Fibroblast of lung (primary cell): Measurements from ENCODE around the gene PGBD2. TPM values are rescaled to one million over a fixed set of nuclear protein-coding genes. Genes with fewer than 3 reads are reported as not detected.

Source experiments
- DNase-seq, 2 donors: peaks; one replicate each; pipeline versions ENCODE4 v3.0.0 to v3.0.0-alpha.2; 2010; ENCODE audit warnings: low read depth in 2 of 2
- H2AFZ ChIP-seq: 2 replicates; pipeline ENCODE4 v1.5.1; 2012; ENCODE audit warnings: low read length, control low read depth, inconsistent platforms
- H3K27ac ChIP-seq: 2 replicates; pipeline ENCODE4 v1.5.1; 2011; ENCODE audit warnings: low read length, control low read depth; ENCODE audit not compliant: insufficient read depth
- H3K27me3 ChIP-seq: 2 replicates; pipeline ENCODE4 v1.5.1; 2011; ENCODE audit warnings: mild to moderate bottlenecking, low read length; ENCODE audit not compliant: control insufficient read depth, insufficient read depth
- H3K36me3 ChIP-seq: 2 replicates; pipeline ENCODE4 v1.5.1; 2011; ENCODE audit warnings: low read length; ENCODE audit not compliant: control insufficient read depth, insufficient read depth
- H3K4me1 ChIP-seq: 2 replicates; pipeline ENCODE4 v1.5.1; 2011; ENCODE audit warnings: low read length; ENCODE audit not compliant: control insufficient read depth, insufficient read depth; ENCODE audit errors: extremely low read depth
- H3K4me2 ChIP-seq: 2 replicates; pipeline ENCODE4 v1.5.1; 2011; ENCODE audit warnings: low read length, control low read depth; ENCODE audit not compliant: insufficient read depth; ENCODE audit errors: extremely low read depth
- H3K4me3 ChIP-seq, 4 experiments: fragments of 200-600 bp in 1 of 4; sonication (generic) in 1 of 4; replicated peaks in 1 of 4; 2 replicates each; pipeline ENCODE4 v1.5.1; 2011 to 2016; ENCODE audit warnings: low read length in 4 of 4, low read depth in 3 of 4, mild to moderate bottlenecking in 3 of 4, control low read depth in 2 of 4, inconsistent platforms in 1 of 4, mixed read lengths in 1 of 4; ENCODE audit not compliant: insufficient read depth in 1 of 4; ENCODE audit errors: control extremely low read depth in 1 of 4
- H3K79me2 ChIP-seq: 2 replicates; pipeline ENCODE4 v1.5.1; 2012; ENCODE audit warnings: mild to moderate bottlenecking, low read length, inconsistent platforms; ENCODE audit not compliant: control insufficient read depth, insufficient read depth
- H3K9ac ChIP-seq: 2 replicates; pipeline ENCODE4 v1.5.1; 2011; ENCODE audit warnings: mild to moderate bottlenecking, low read length, control low read depth; ENCODE audit not compliant: insufficient read depth
- H3K9me3 ChIP-seq: 2 replicates; pipeline ENCODE4 v1.5.1; 2012; ENCODE audit warnings: low read depth, low read length; ENCODE audit not compliant: control insufficient read depth, insufficient read depth
- H4K20me1 ChIP-seq: 2 replicates; pipeline ENCODE4 v1.5.1; 2011; ENCODE audit warnings: low read length; ENCODE audit not compliant: control insufficient read depth, insufficient read depth; ENCODE audit errors: extremely low read depth
- EZH2 ChIP-seq: IDR thresholded peaks from 2 replicates; pipeline ENCODE4 v1.5.1; 2012; ENCODE audit warnings: low read length, control low read depth, mild to moderate bottlenecking; ENCODE audit errors: missing control alignments
- polyA plus RNA-seq, 2 donors: library from polyadenylated mRNA; depleted of rRNA in 1 of 2; stranded (reverse) in 1 of 2; unstranded in 1 of 2; fragments of >200 nt; gene quantifications; 2 replicates each; pipeline ENCODE4 v1.2.1, GENCODE V29; 2011 to 2012; ENCODE audit warnings: missing spikeins in 1 of 2
- total RNA-seq: library from RNA; depleted of rRNA; stranded (reverse); fragments of >200 nt; gene quantifications from 2 replicates; pipeline ENCODE4 v1.2.1, GENCODE V29; 2014
- TF ChIP-seq, protein P1 (sequence below), 2 donors: IDR thresholded peaks in 1 of 2; conservative IDR thresholded peaks in 1 of 2; 1 replicate in 1 of 2; 2 replicates in 1 of 2; pipeline ENCODE4 v1.5.1; 2011 to 2012; ENCODE audit warnings: low read length in 2 of 2, control low read depth in 1 of 2, inconsistent platforms in 1 of 2, low read depth in 1 of 2, mild to moderate bottlenecking in 1 of 2

The PGBD2 gene
- total and polyA plus RNA-seq, 2 donors (not counting 1 experiment from before 2014, with no cell fraction given) = 4.0 to 7.1 TPM

DNA sequence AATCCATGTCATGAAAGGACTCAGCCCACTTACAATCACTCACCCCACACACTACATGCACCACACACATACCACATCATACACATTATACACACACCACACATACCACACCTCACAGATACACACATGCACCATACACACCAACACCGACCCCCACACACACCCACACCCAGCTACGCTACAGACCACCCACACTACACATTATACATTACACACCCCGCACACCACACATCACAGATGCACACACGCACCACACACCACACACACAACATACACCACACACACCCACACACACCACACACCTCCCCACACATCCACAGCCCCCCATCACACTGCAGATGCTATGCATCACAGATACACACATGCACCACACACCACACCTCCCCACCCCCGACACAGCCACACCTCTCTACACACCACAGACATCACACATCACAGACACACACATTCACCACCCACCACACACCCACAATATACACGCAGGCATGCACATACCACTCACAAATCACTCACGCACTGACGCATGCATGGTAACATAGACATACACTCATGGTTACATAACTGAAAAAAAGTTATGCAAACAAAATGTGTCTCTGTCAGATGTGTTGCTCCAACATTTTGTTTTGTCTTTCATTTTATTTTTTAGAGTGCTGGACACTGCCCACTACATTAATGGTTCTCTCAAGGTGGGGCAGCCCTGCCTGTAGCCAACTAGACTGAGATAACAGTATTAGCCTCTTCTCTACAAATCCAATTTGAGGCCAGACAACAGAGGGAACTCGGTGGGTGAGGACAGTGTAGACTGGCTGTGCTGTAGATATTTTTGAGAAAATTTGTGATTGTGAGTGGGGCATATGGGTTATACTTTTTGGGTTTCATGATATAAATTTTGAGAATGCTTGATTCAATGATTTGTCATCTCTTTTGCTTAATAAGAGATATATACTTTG, 15.2 kb upstream of the PGBD2 start:
- H3K36me3 ChIP-seq = no peaks in the 10 kb centered on the region
- H3K27me3 ChIP-seq = peaks cover 6% of the 10 kb centered on the region
- no peaks in the 10 kb centered on the region for H3K9me3 ChIP-seq
- DNase-seq = no peak
- no peaks in the 10 kb centered on the region for H4K20me1 ChIP-seq
- no peak overlapping the region for H3K4me3 ChIP-seq
- H3K4me1 ChIP-seq = no peaks in the 10 kb centered on the region
- H2AFZ ChIP-seq = no peak overlapping the region
- H3K27ac ChIP-seq = no peak overlapping the region
- TF ChIP-seq, protein P1, sequence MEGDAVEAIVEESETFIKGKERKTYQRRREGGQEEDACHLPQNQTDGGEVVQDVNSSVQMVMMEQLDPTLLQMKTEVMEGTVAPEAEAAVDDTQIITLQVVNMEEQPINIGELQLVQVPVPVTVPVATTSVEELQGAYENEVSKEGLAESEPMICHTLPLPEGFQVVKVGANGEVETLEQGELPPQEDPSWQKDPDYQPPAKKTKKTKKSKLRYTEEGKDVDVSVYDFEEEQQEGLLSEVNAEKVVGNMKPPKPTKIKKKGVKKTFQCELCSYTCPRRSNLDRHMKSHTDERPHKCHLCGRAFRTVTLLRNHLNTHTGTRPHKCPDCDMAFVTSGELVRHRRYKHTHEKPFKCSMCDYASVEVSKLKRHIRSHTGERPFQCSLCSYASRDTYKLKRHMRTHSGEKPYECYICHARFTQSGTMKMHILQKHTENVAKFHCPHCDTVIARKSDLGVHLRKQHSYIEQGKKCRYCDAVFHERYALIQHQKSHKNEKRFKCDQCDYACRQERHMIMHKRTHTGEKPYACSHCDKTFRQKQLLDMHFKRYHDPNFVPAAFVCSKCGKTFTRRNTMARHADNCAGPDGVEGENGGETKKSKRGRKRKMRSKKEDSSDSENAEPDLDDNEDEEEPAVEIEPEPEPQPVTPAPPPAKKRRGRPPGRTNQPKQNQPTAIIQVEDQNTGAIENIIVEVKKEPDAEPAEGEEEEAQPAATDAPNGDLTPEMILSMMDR (conservative IDR thresholded peaks at IDR 0.05 in 1 of 2, IDR thresholded peaks at IDR 0.05 in 1 of 2; ENCODE audit: low read depth in 1 of 2, low read length in 2 of 2) = no peak
- no peak for TF ChIP-seq EZH2
- H3K9ac ChIP-seq = no peak overlapping the region
- H3K4me2 ChIP-seq = no peak overlapping the region
- H3K79me2 ChIP-seq = no peaks in the 10 kb centered on the region

DNA sequence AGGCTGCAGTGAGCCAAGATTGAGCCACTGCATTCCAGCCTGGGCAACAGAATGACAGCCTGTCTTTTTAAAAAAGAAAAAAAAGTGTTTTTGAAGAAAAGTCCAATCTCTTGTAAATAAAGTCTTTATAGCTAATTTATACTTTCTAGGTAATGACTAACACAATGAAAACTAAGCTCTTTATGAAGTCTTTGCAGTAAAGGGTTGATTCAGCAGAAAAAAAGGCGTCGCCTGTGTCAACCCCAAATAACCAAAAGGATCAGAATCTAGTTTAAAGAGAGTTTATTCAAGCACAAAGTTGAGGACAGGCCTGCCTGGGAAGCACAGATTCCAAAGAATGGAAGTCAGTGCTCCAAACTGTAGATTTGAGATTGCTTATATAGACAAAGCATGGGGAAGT, 14.3 kb upstream of the PGBD2 start:
- Histone ChIP-seq H2AFZ (no peak overlapping the region), H3K4me3 (no peak overlapping the region), H3K36me3 (no peaks in the 10 kb centered on the region), H3K4me1 (no peaks in the 10 kb centered on the region), H3K79me2 (no peaks in the 10 kb centered on the region), H3K9me3 (no peaks in the 10 kb centered on the region), H3K27me3 (peaks cover 6% of the 10 kb centered on the region), H3K4me2 (no peak overlapping the region), H4K20me1 (no peaks in the 10 kb centered on the region), H3K27ac (no peak overlapping the region), H3K9ac (no peak overlapping the region)
- DNase-seq = no peak
- no peak for TF ChIP-seq EZH2
- TF ChIP-seq, protein P1 (conservative IDR thresholded peaks at IDR 0.05 in 1 of 2, IDR thresholded peaks at IDR 0.05 in 1 of 2; ENCODE audit: low read depth in 1 of 2, low read length in 2 of 2) = no peak

DNA sequence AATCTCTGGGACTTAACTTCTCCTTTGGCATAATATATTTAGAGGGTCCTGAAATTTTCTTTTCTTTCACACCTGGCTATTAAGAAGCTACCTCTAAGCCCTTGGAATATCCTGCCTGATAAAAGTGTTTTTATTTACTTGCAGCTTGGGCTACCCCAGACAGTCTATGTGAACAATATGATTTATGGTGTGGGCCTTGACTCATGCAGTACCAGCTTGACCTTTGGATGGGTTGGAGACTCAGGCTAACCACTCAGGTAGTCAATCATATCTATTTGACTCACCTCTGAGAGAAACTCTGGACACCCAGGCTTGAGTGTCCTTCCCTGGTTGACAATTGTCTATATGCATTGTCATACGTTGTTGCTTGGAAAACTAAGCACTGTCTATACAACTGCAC, 13.4 kb upstream of the PGBD2 start:
- H3K4me3 ChIP-seq = no peak overlapping the region
- no peaks in the 10 kb centered on the region for H3K36me3 ChIP-seq
- H3K4me1 ChIP-seq = no peaks in the 10 kb centered on the region
- no peak overlapping the region for H2AFZ ChIP-seq
- DNase-seq = no peak
- H3K79me2 ChIP-seq = no peaks in the 10 kb centered on the region
- no peaks in the 10 kb centered on the region for H4K20me1 ChIP-seq
- no peaks in the 10 kb centered on the region for H3K9me3 ChIP-seq
- no peak overlapping the region for H3K4me2 ChIP-seq
- TF ChIP-seq EZH2 = no peak
- TF ChIP-seq, protein P1 (conservative IDR thresholded peaks at IDR 0.05 in 1 of 2, IDR thresholded peaks at IDR 0.05 in 1 of 2; ENCODE audit: low read depth in 1 of 2, low read length in 2 of 2) = no peak
- no peak overlapping the region for H3K9ac ChIP-seq
- H3K27me3 ChIP-seq = peaks cover 6% of the 10 kb centered on the region
- H3K27ac ChIP-seq = no peak overlapping the region
